ENCODE results near the gene MSI2.

The MSI2 gene

GRCh38 chr17:57588086-57588485, 331.8 kb downstream of the MSI2 start:
- Histone ChIP-seq H3K36me3 (ENCODE audit: control insufficient read depth, insufficient read depth, low read length) (no peaks in the 10 kb centered on the region), H3K27me3 (ENCODE audit: control insufficient read depth, insufficient read depth, low read length) (no peaks in the 10 kb centered on the region), H3K9me3 (ENCODE audit: control insufficient read depth, low read length) (no peaks in the 10 kb centered on the region), H3K9ac (ENCODE audit: low read length) (no peak overlapping the region), H3K4me1 (ENCODE audit: control insufficient read depth, insufficient read depth, low read length) (no peaks in the 10 kb centered on the region), H3K4me3 (ENCODE audit: low read length) (no peak overlapping the region)

- Histone ChIP-seq H3K9ac (ENCODE audit: low read length) (no peak overlapping the region), H3K27me3 (ENCODE audit: control insufficient read depth, insufficient read depth, low read length) (no peaks in the 10 kb centered on the region), H3K4me3 (ENCODE audit: low read length) (no peak overlapping the region), H3K36me3 (ENCODE audit: control insufficient read depth, insufficient read depth, low read length) (no peaks in the 10 kb centered on the region), H3K9me3 (ENCODE audit: control insufficient read depth, low read length) (no peaks in the 10 kb centered on the region), H3K4me1 (ENCODE audit: control insufficient read depth, insufficient read depth, low read length) (no peaks in the 10 kb centered on the region)
These were observed 333.1 kb downstream of the MSI2 start for GRCh38 chr17:57589151-57590034.

- no peaks in the 10 kb centered on the region for H3K9me3 ChIP-seq (ENCODE audit: control insufficient read depth, low read length)
- no peak overlapping the region for H3K9ac ChIP-seq (ENCODE audit: low read length)
- H3K4me3 ChIP-seq (ENCODE audit: low read length) = no peak overlapping the region
- H3K36me3 ChIP-seq (ENCODE audit: control insufficient read depth, insufficient read depth, low read length) = no peaks in the 10 kb centered on the region
- peaks cover 7% of the 10 kb centered on the region for H3K4me1 ChIP-seq (ENCODE audit: control insufficient read depth, insufficient read depth, low read length)
- H3K27me3 ChIP-seq (ENCODE audit: control insufficient read depth, insufficient read depth, low read length) = no peaks in the 10 kb centered on the region
These were observed 337.6 kb downstream of the MSI2 start for GRCh38 chr17:57593739-57594462.

- H3K27me3 ChIP-seq (ENCODE audit: control insufficient read depth, insufficient read depth, low read length) = no peaks in the 10 kb centered on the region
- H3K9me3 ChIP-seq (ENCODE audit: control insufficient read depth, low read length) = no peaks in the 10 kb centered on the region
- no peak overlapping the region for H3K9ac ChIP-seq (ENCODE audit: low read length)
- peaks cover 7% of the 10 kb centered on the region for H3K4me1 ChIP-seq (ENCODE audit: control insufficient read depth, insufficient read depth, low read length)
- no peaks in the 10 kb centered on the region for H3K36me3 ChIP-seq (ENCODE audit: control insufficient read depth, insufficient read depth, low read length)
- no peak overlapping the region for H3K4me3 ChIP-seq (ENCODE audit: low read length)
These were observed 338.4 kb downstream of the MSI2 start for GRCh38 chr17:57594767-57595166.

GRCh38 chr17:57595426-57595825, 339.1 kb downstream of the MSI2 start:
- Histone ChIP-seq H3K9me3 (ENCODE audit: control insufficient read depth, low read length) (no peaks in the 10 kb centered on the region), H3K36me3 (ENCODE audit: control insufficient read depth, insufficient read depth, low read length) (no peaks in the 10 kb centered on the region), H3K4me3 (ENCODE audit: low read length) (no peak overlapping the region), H3K9ac (ENCODE audit: low read length) (no peak overlapping the region), H3K27me3 (ENCODE audit: control insufficient read depth, insufficient read depth, low read length) (no peaks in the 10 kb centered on the region), H3K4me1 (ENCODE audit: control insufficient read depth, insufficient read depth, low read length) (peaks cover 7% of the 10 kb centered on the region)

GRCh38 chr17:57595947-57596695, 339.8 kb downstream of the MSI2 start:
- Histone ChIP-seq H3K9me3 (ENCODE audit: control insufficient read depth, low read length) (no peaks in the 10 kb centered on the region), H3K4me3 (ENCODE audit: low read length) (no peak overlapping the region), H3K9ac (ENCODE audit: low read length) (no peak overlapping the region), H3K27me3 (ENCODE audit: control insufficient read depth, insufficient read depth, low read length) (no peaks in the 10 kb centered on the region), H3K4me1 (ENCODE audit: control insufficient read depth, insufficient read depth, low read length) (peaks cover 12% of the 10 kb centered on the region), H3K36me3 (ENCODE audit: control insufficient read depth, insufficient read depth, low read length) (no peaks in the 10 kb centered on the region)

- H3K36me3 ChIP-seq (ENCODE audit: control insufficient read depth, insufficient read depth, low read length) = no peaks in the 10 kb centered on the region
- no peaks in the 10 kb centered on the region for H3K27me3 ChIP-seq (ENCODE audit: control insufficient read depth, insufficient read depth, low read length)
- no peak overlapping the region for H3K4me3 ChIP-seq (ENCODE audit: low read length)
- peaks cover 12% of the 10 kb centered on the region for H3K4me1 ChIP-seq (ENCODE audit: control insufficient read depth, insufficient read depth, low read length)
- no peaks in the 10 kb centered on the region for H3K9me3 ChIP-seq (ENCODE audit: control insufficient read depth, low read length)
- no peak overlapping the region for H3K9ac ChIP-seq (ENCODE audit: low read length)
These were observed 340.8 kb downstream of the MSI2 start for GRCh38 chr17:57597101-57597500.

GRCh38 chr17:57597531-57598453, 341.5 kb downstream of the MSI2 start:
- Histone ChIP-seq H3K4me3 (ENCODE audit: low read length) (no peak overlapping the region), H3K4me1 (ENCODE audit: control insufficient read depth, insufficient read depth, low read length) (peaks cover 14% of the 10 kb centered on the region), H3K9ac (ENCODE audit: low read length) (no peak overlapping the region), H3K36me3 (ENCODE audit: control insufficient read depth, insufficient read depth, low read length) (no peaks in the 10 kb centered on the region), H3K9me3 (ENCODE audit: control insufficient read depth, low read length) (no peaks in the 10 kb centered on the region), H3K27me3 (ENCODE audit: control insufficient read depth, insufficient read depth, low read length) (no peaks in the 10 kb centered on the region)

- no peaks in the 10 kb centered on the region for H3K36me3 ChIP-seq (ENCODE audit: control insufficient read depth, insufficient read depth, low read length)
- no peak overlapping the region for H3K4me3 ChIP-seq (ENCODE audit: low read length)
- H3K27me3 ChIP-seq (ENCODE audit: control insufficient read depth, insufficient read depth, low read length) = no peaks in the 10 kb centered on the region
- no peaks in the 10 kb centered on the region for H3K9me3 ChIP-seq (ENCODE audit: control insufficient read depth, low read length)
- H3K4me1 ChIP-seq (ENCODE audit: control insufficient read depth, insufficient read depth, low read length) = peaks cover 30% of the 10 kb centered on the region
- H3K9ac ChIP-seq (ENCODE audit: low read length) = no peak overlapping the region
These were observed 343.1 kb downstream of the MSI2 start for GRCh38 chr17:57599271-57600045.

GRCh38 chr17:57600074-57600473, 343.8 kb downstream of the MSI2 start:
- peaks cover 36% of the 10 kb centered on the region for H3K4me1 ChIP-seq (ENCODE audit: control insufficient read depth, insufficient read depth, low read length)
- no peak overlapping the region for H3K4me3 ChIP-seq (ENCODE audit: low read length)
- H3K9me3 ChIP-seq (ENCODE audit: control insufficient read depth, low read length) = no peaks in the 10 kb centered on the region
- no peak overlapping the region for H3K9ac ChIP-seq (ENCODE audit: low read length)
- H3K27me3 ChIP-seq (ENCODE audit: control insufficient read depth, insufficient read depth, low read length) = no peaks in the 10 kb centered on the region
- no peaks in the 10 kb centered on the region for H3K36me3 ChIP-seq (ENCODE audit: control insufficient read depth, insufficient read depth, low read length)
